Stimulated activated CD4-positive, alpha-beta T cell treated with anti-CD3 and anti-CD28 coated beads, Interleukin-15, amount 100 ng/mL, for 48 hours (primary cell): Measurements from ENCODE around the gene PRADC1.

Source experiments
- DNase-seq, 2 donors: peaks; one replicate each; pipeline ENCODE4 v3.0.0-alpha.2; 2020; ENCODE audit warnings: low read depth in 2 of 2

Gene PRADC1

GRCh38 chr2:73235315-73236028, 2.4 kb upstream of the PRADC1 start:
- no peak for DNase-seq

DNA sequence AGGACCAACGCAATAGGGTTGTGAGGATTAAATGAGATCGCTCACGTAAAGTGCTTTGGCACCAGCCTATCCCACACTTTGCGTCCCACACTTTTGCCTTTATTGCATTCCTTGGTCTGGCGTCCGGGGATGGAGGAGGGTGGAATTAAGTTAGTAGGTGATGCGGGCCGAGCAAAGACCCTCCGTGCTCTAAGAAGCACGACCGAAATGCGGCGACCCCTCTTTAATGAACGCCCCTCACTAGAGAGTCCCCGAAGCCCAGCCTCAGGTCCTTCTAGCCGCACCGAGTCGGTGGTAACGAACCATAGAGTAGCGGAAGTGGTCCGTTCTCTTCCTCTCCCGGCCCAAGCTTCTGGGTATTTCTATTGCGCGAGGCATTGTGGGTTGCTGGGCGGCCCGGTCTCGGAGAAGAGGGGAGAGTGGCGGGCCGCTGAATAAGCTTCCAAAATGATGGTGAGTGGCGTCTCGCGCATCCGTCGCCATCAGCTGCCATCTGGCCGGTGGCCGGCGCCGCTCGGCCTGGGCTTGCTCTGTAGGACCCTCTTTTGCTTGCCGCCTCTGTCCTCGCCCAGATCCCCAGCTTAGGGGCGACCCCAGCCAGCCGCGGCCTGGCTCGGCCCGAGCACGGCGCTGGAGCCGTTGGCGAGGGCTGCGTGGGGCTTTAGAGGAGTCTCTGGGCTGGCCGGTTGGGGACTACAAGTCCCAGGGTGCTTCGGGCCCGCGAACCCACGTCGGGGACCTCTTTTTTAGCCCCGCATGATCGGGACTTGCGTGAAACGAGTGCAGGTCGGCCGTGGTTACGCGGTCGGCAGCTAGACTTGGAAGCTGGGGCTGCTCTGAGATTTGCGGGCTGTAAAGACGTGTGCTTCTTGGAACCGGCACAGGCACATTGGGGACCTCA, 1.1 kb upstream of the PRADC1 start, which contains the start of gene CCT7:
TSS of gene CCT7 (plus strand) at position 377 of the 901 bp plus-strand sequence. CDS start at position 448, 71 bp downstream.
- peak; percentile 79 to 81 for DNase-seq

DNA sequence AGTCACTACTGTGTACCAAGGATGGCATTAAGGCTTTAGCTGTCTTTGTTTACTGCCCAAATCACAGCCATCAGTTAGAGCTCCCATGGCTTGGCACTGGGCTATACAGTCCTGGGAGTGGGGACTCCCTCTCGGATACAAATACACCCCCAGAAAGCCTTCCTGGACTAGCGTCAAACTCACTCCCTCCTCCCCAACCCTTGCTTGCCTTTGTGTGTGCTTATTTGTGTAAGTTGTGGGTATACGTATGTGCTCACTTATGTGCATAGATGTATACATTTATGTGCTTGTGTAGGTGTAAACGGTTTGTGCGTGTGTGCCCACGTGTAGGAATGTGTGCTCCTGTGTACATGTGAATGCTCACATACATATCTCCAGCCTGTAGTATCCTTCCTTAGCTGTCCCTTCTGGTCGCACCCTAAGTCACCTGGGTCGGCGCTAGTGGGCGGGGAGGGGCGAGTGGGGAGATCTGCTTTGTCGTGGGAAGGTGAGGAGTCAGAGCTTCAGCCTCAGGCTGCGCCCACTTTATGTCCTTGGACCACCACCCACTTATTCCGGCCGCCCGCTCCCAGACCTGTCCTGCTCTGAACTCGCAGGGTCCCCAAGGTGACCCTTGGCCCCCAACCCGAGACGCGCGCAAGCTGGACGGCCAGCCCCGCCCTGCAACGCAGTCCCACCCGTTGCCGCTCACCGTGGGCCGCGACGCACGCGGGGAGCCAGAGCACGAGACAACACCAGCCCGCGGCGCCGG, 461 bp downstream of the PRADC1 start:
- DNase-seq, result peak in 1 of 2 donors; percentile 25

GRCh38 chr2:73228631-73229030, 4.4 kb downstream of the PRADC1 start:
- DNase-seq, result no peak

DNA sequence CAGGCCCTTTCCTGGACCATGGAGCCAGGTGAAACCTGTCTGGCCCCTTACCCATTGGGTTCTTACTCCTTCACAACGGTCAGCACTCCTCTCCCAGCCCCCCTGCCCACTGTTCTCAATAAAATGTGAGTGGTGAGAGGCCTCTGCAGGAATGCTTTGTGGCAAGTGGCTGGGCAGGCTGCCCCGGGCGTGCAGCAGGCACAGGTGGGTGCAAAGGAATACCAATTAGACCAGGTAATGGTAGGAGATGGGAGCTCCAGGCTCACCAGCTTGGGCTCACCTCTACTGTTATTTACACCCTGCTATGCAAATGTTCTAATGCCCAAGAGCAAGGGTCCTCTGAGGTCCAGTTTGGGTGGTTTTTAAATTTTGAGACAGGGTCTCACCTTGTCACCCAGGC, 6.0 kb downstream of the PRADC1 start:
- no peak for DNase-seq

DNA sequence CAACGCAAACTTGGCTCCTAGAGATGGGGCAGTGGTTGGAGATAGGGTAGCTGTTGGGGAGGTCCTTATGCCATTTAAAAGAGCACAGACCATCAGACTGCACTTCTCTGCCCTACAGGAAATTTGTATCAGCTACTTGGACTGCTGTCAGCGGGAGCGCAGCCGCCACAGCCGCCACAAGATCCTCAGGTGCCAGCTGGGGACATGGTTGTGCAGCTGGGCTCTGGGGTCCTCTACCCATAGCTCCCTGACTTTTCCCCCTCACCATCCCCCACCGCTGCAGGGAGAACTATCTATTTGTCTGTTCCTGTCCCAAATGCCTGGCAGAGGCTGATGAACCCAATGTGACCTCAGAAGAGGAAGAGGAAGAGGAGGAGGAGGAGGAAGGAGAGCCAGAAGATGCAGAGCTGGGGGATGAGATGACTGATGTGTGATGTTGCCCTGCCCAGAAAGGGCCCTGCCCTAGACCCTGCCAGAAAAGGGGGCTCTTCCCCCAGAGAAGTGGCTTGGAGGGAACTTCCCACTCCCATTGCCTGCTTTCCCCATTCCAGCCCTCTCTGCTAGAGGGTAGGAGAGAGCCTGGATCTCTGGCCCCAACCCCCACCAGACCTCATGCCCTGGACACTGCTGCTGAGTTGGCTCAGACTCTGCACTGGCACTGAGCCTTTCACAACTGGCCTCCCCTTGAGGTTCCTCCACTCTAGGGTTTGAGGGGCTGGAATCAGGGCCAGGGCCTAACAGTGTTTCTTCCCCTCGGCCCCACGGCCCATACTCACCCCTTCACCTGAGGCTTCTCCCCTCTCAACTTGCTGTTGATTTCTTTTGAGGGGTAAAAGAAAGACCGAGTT, 7.3 kb downstream of the PRADC1 start:
- DNase-seq, result no peak

- no peak for DNase-seq
These were observed 9.2 kb downstream of the PRADC1 start for GRCh38 chr2:73223821-73224220.

GRCh38 chr2:73218298-73218697, 14.7 kb downstream of the PRADC1 start:
- DNase-seq, result no peak

GRCh38 chr2:73217826-73218225, 15.2 kb downstream of the PRADC1 start:
- no peak for DNase-seq

GRCh38 chr2:73217160-73217559, 15.9 kb downstream of the PRADC1 start:
- DNase-seq, result no peak

DNA sequence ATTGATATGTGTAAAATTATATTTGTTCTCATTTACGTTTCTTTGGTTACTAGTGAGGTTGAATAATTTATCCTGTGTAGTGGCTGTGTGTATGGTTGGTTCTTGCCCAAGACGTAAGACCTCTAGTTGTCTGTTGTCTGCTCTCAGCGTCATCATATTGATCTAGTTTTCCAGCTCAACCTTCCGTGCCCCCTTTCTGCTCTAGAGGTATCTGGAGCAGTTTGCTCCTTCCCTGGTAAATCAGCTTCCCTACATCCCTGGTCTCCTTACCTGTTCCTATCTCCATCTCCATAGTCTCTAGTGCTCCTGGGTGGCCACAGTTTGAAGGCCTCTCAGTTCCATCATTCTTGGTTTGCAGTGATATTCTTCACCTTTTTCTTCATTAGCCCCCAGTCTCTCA, 17.8 kb downstream of the PRADC1 start:
- no peak for DNase-seq

GRCh38 chr2:73214120-73215035, 18.7 kb downstream of the PRADC1 start, which contains the start of gene SMYD5:
Gene SMYD5, plus strand, starts transcription at chr2:73214245. Its CDS starts 22 bp downstream, at chr2:73214267.
- DNase-seq, result peak; percentile 90

DNA sequence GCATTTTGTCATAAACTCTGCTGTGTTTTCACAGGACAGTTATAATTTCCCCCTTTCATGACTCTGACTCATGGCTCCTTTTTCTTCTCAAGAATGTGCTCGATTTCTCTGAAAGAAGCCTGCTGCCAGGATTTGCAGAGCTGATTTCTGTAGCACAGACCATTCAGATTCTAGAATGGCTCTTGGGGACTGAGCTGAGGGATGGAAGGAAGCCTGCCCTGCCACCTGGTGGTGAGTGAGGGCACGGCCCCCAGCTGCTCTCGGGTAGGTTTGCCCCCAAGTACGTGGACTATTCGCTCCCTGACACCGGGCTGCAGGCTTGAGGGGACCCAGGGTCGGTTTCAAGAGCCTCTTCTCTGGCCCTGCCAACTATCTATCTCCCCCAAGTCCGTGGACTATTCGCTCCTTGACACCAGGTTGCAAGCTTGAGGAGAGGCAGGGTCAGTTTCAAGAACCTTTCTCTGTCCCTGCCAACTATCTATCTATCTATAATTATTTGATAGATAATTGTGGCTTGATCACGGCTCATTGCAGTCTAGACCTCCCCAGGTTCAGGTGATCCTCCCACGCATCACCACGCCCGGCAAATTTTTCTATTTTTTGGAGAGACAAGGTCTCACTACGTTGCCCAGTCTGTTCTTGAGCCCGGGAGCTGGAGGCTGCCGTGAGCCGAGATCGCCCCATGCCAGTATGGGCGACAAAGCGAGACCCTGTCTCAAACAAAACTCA, 20.4 kb downstream of the PRADC1 start:
- DNase-seq, result peak; percentile 62 to 71

DNA sequence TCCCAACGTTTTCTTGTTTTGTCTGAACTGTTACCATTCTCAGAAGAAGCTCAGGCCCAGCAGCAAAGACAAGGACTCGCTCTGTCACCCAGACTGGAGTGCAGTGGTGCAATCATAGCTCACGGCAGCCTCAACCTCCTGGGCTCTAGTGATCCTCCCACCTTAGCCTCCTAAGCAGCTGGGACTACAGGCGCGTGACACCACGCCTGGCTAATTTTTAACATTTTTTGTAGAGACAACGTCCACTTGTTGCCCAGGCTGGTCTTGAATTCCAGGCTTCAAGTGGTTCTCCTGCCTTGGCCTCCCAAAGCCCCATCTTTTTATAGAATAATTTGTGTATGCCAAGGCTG, 21.0 kb downstream of the PRADC1 start:
- DNase-seq, result no peak

DNA sequence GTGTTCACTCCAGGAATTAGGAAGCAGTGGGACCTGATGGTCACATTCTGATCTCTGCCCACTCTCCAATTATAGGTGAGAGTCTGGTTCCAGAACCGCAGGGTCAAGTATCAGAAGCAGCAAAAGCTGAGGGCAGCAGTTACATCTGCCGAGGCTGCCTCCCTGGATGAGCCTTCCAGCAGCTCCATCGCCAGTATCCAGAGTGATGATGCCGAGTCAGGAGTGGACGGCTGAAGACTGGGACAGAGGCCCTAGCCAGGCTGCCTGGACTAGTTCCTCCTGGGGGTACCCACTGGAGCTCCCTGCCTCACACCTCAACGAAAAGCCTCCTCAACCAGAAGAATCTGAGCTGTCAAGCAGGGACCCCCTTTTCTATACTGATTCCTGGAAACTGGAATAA, 22.3 kb downstream of the PRADC1 start:
- DNase-seq, result no peak

DNA sequence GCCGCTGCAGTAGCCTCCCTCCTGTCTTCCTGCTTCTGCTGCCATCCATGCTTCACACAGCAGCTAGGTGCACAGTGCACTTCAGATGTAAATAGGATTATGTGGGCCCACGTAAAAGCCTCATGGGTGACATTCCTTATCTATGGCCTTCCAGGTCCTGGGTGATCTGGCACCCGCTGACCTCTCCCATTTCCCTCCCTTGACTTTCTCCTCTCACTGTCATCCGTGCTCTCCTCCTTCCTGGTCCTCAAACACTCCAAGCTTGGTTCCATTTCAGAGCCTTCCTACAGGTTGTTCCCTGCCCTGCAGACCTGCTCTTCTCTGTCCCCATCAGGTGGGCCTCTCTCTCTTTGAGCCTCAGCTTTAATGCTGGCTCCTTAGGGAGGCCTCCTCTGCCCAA, 23.0 kb downstream of the PRADC1 start:
- DNase-seq, result no peak

- DNase-seq, result no peak
These were observed 24.8 kb downstream of the PRADC1 start for GRCh38 chr2:73208258-73208657.

DNA sequence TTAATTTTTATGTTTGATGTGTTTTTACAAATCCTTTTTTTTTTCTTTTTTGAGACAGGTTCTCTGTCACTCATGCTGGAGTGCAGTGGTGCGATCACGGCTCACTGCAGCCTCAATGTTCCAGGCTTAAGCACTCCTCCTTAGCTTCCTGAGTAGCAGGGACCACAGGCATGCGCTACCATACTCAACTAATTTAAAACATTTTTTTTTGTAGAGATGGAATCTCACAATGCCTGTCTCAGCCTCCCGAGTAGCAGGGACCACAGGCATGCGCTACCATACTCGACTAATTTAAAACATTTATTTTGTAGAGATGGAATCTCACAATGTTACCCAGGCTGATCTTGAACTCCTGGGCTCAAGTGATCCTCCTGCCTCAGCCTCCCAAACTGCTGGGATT, 27.4 kb downstream of the PRADC1 start:
- DNase-seq, result no peak

DNA sequence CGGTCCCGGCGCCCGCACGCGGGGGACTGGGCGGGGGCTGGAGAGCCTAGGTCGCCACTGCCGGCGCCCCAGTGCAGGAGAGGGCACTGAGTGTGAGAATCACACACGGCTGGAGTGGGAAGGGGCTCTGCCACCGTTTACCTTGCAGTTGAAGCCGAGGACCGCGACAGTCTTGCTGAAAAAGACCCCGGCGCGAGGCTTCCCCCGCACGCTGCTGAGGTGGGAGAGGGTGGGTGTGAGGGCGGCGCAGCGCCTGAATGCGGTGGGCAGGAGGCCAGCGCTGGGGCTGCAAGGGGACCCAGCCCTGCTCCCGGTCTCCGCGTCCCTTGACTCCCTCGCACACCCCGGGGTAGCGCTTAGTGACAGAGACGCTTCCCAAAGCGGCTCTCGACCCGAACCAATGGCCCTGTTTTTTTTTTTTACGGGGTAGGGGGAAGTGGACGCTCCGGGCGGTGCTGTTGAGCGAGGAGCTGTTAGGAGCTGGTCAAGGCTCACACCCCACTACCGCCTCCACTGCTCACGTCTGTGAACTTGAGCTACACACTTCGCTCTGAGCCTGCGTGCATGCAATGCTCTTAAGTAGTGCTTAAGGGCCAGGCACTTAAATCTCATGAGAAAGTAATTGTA, 29.9 kb downstream of the PRADC1 start:
- DNase-seq, result no peak
